Stimulated activated CD8-positive, alpha-beta memory T cell treated with anti-CD3 and anti-CD28 coated beads, Interleukin-4, amount 100 ng/mL, for 1 hour (primary cell): ENCODE results near the gene C9orf85.
"Not testable (repeated sequence)": the region's sequence is repeated elsewhere in the genome, so short reads cannot be mapped to it uniquely, and the experiment has no call there.

ENCODE experiments used
- DNase-seq, 2 donors: peaks; one replicate each; pipeline ENCODE4 v3.0.0-alpha.2; 2020; ENCODE audit warnings: low read depth in 2 of 2, low spot score in 1 of 2

The C9orf85 gene

GRCh38 chr9:71937898-71938297 lies 26.5 kb downstream of the C9orf85 start:
- DNase-seq: no peak

GRCh38 chr9:71941060-71941568 lies 29.7 kb downstream of the C9orf85 start:
- no peak for DNase-seq

- DNase-seq: no peak
These were observed 30.6 kb downstream of the C9orf85 start for GRCh38 chr9:71941998-71942567.

GRCh38 chr9:71944754-71945375 lies 33.4 kb downstream of the C9orf85 start:
- no peak for DNase-seq

- not testable (repeated sequence) for DNase-seq
These were observed 43.2 kb downstream of the C9orf85 start for GRCh38 chr9:71954652-71955051.

- no peak for DNase-seq
These were observed 44.0 kb downstream of the C9orf85 start for GRCh38 chr9:71955300-71955915.

GRCh38 chr9:71962328-71962727 lies 50.9 kb downstream of the C9orf85 start:
- no peak for DNase-seq

- not testable (repeated sequence) for DNase-seq
These were observed 52.1 kb downstream of the C9orf85 start for GRCh38 chr9:71963471-71963996.

GRCh38 chr9:71965403-71965802 lies 54.0 kb downstream of the C9orf85 start:
- no peak for DNase-seq

- DNase-seq: no peak
These were observed 55.2 kb downstream of the C9orf85 start for GRCh38 chr9:71966601-71967000.

GRCh38 chr9:71968541-71969090 lies 57.2 kb downstream of the C9orf85 start:
- no peak for DNase-seq

- DNase-seq: no peak
These were observed 64.4 kb downstream of the C9orf85 start for GRCh38 chr9:71975833-71976232.

- DNase-seq: no peak
These were observed 65.6 kb downstream of the C9orf85 start for GRCh38 chr9:71977003-71977402.

- no peak for DNase-seq
These were observed 69.1 kb downstream of the C9orf85 start for GRCh38 chr9:71980266-71981190.

- DNase-seq: no peak
These were observed 70.5 kb downstream of the C9orf85 start for GRCh38 chr9:71981944-71982343.

GRCh38 chr9:71984403-71984802 lies 73.0 kb downstream of the C9orf85 start:
- DNase-seq: no peak

GRCh38 chr9:71984831-71985281 lies 73.4 kb downstream of the C9orf85 start:
- DNase-seq: no peak

GRCh38 chr9:71985297-71985911 lies 74.0 kb downstream of the C9orf85 start:
- no peak for DNase-seq

GRCh38 chr9:71986900-71987299 lies 75.5 kb downstream of the C9orf85 start:
- DNase-seq: no peak
